Astrocyte (in vitro differentiated cells and primary cell): ENCODE results near the gene ZFP36L2.

Experiments
- EZH2 ChIP-seq: IDR thresholded peaks from 2 replicates; pipeline ENCODE4 v1.6.1; 2012; ENCODE audit warnings: mild to moderate bottlenecking, low read length, inconsistent platforms; ENCODE audit not compliant: insufficient read depth
- TF ChIP-seq, protein P1 (sequence below): IDR thresholded peaks from 2 replicates; pipeline ENCODE4 v1.5.1; 2011; ENCODE audit warnings: low read depth, mild to moderate bottlenecking, inconsistent platforms, low read length, moderate library complexity; ENCODE audit not compliant: insufficient read depth

DNA sequence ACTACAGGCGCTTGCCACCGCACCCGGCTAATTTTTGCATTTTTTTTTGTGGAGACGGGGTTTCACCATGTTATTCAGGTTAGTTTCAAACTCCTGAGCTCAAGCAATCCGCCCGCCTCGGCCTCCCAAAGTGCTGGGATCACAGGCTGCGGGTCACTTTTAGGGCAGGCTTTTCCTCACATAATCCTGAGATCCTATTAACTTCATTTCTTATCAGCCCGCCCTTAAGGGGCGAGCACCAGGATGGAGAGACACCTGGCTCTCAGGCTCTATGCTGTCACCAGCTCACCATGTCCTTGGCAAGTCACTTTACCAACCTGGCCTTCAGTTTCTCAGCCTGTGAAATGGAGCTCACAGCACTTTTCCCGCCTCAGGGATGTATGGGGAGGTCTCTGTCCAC is 23.0 kb downstream of the ZFP36L2 start:
- TF ChIP-seq, protein P1, sequence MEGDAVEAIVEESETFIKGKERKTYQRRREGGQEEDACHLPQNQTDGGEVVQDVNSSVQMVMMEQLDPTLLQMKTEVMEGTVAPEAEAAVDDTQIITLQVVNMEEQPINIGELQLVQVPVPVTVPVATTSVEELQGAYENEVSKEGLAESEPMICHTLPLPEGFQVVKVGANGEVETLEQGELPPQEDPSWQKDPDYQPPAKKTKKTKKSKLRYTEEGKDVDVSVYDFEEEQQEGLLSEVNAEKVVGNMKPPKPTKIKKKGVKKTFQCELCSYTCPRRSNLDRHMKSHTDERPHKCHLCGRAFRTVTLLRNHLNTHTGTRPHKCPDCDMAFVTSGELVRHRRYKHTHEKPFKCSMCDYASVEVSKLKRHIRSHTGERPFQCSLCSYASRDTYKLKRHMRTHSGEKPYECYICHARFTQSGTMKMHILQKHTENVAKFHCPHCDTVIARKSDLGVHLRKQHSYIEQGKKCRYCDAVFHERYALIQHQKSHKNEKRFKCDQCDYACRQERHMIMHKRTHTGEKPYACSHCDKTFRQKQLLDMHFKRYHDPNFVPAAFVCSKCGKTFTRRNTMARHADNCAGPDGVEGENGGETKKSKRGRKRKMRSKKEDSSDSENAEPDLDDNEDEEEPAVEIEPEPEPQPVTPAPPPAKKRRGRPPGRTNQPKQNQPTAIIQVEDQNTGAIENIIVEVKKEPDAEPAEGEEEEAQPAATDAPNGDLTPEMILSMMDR = no peak
- TF ChIP-seq EZH2 = no peak
